Measurements from ENCODE around the gene NPR3. TPM values are rescaled to one million over a fixed set of nuclear protein-coding genes. Genes with fewer than 3 reads are reported as not detected.
"Not testable (repeated sequence)": the region's sequence is repeated elsewhere in the genome, so short reads cannot be mapped to it uniquely, and the experiment has no call there.

Gene NPR3
- total and polyA plus RNA-seq, 2 donors (not counting 3 experiments of a cell fraction or from before 2014, with no cell fraction given), result 0.01 to 0.53 TPM

GRCh38 chr5:32803656-32804055 lies 92.5 kb downstream of the NPR3 start:
- Histone ChIP-seq H2AFZ (ENCODE audit: low read depth, low read length) (no peak overlapping the region), H3K4me3 (replicated peaks in 1 of 3; ENCODE audit: insufficient read depth in 1 of 3, low read depth in 1 of 3, low read length in 3 of 3) (no peak overlapping the region), H3K9ac (replicated peaks; ENCODE audit: extremely low read depth, insufficient read depth, low read length) (no peak overlapping the region), H3K36me3 (ENCODE audit: control insufficient read depth in 2 of 2, extremely low read depth in 1 of 2, insufficient read depth in 2 of 2, low read length in 2 of 2) (no peaks in the 10 kb centered on the region), H4K20me1 (replicated peaks; ENCODE audit: control insufficient read depth, extremely low read depth, insufficient read depth, low read length) (no peaks in the 10 kb centered on the region), H3K4me1 (ENCODE audit: control insufficient read depth, extremely low read depth, insufficient read depth, low read length) (no peaks in the 10 kb centered on the region), H3K9me1 (replicated peaks; ENCODE audit: control insufficient read depth, extremely low read depth, insufficient read depth, low read length) (no peaks in the 10 kb centered on the region), H3K4me2 (ENCODE audit: insufficient read depth, low read length) (no peak overlapping the region), H3K79me2 (ENCODE audit: control insufficient read depth, insufficient read depth, low read length) (no peaks in the 10 kb centered on the region), H3K27ac (ENCODE audit: insufficient read depth, low read depth, low read length) (no peak overlapping the region), H3K9me3 (replicated peaks; ENCODE audit: control insufficient read depth, insufficient read depth, low read length) (no peaks in the 10 kb centered on the region), H3K27me3 (ENCODE audit: control insufficient read depth in 2 of 2, insufficient read depth in 2 of 2, low read length in 2 of 2) (no peaks in the 10 kb centered on the region)
- CTCF ChIA-PET, result no interaction called here
- dilution Hi-C loops (cut with MboI; ENCODE audit: extremely low pct_ligation_motif_present, low sequenced_read_pairs) (no loop called here), intact Hi-C loops (cut with micrococcal nuclease) (no loop called here)
- POLR2A ChIA-PET, result no interaction called here
- TF ChIP-seq CTCF (IDR thresholded peaks at IDR 0.05; ENCODE audit: extremely low read depth in 1 of 2, insufficient read depth in 1 of 2, low read depth in 1 of 2, low read length in 2 of 2) (no peak), POLR2AphosphoS5 (IDR thresholded peaks at IDR 0.05; ENCODE audit: insufficient read depth, low read depth, low read length) (no peak), GATA2 (IDR thresholded peaks at IDR 0.05; ENCODE audit: insufficient read depth, insufficient read length, low read depth, low read length) (no peak), EZH2 (IDR thresholded peaks at IDR 0.05; ENCODE audit: borderline replicate concordance, low read depth, low read length, severe bottlenecking) (no peak), FOS (IDR thresholded peaks at IDR 0.05; ENCODE audit: borderline replicate concordance, insufficient read depth, low read length) (no peak), POLR2A (IDR thresholded peaks at IDR 0.05; ENCODE audit: low read depth, low read length) (no peak), MYC (IDR thresholded peaks at IDR 0.05; ENCODE audit: low read depth, low read length) (no peak), JUN (IDR thresholded peaks at IDR 0.05; ENCODE audit: borderline replicate concordance, insufficient read depth, insufficient read length, low read depth) (no peak)
- TF ChIP-seq, protein P1, sequence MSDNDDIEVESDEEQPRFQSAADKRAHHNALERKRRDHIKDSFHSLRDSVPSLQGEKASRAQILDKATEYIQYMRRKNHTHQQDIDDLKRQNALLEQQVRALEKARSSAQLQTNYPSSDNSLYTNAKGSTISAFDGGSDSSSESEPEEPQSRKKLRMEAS (IDR thresholded peaks at IDR 0.05; ENCODE audit: insufficient read depth, insufficient read length), result no peak
- FAIRE-seq (no peak), DNase-seq (ENCODE audit: low read depth, low spot score) (no peak)
- BruUV-seq (replicated peaks), result no TSS peak

DNA sequence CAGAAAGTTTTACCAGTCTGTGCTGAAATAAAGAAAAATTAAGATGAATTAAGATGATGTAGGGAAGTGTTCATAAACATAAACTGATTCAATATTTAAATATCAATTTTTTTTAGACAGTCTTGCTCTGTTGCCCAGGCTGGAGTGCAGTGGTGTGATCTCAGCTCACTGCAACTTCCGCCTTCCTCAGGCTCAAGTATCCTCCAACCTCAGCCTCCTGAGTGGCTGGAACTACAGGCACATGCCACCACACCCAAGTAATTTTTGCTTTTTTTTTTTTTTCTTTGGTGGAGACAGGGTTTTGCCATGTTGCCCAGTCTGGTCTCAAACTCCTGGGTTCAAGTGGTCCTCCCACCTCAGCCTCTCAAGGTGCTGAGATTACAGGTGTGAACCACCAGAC lies 94.3 kb downstream of the NPR3 start:
- BruUV-seq (replicated peaks); H3K4me1 ChIP-seq (ENCODE audit: control insufficient read depth, extremely low read depth, insufficient read depth, low read length); H3K4me2 ChIP-seq (ENCODE audit: insufficient read depth, low read length); H3K9me3 ChIP-seq (replicated peaks; ENCODE audit: control insufficient read depth, insufficient read depth, low read length); H4K20me1 ChIP-seq (replicated peaks; ENCODE audit: control insufficient read depth, extremely low read depth, insufficient read depth, low read length); CTCF ChIA-PET; H3K27me3 ChIP-seq (ENCODE audit: control insufficient read depth in 2 of 2, insufficient read depth in 2 of 2, low read length in 2 of 2); intact Hi-C loops (cut with micrococcal nuclease); H2AFZ ChIP-seq (ENCODE audit: low read depth, low read length); H3K4me3 ChIP-seq (replicated peaks in 1 of 3; ENCODE audit: insufficient read depth in 1 of 3, low read depth in 1 of 3, low read length in 3 of 3); H3K79me2 ChIP-seq (ENCODE audit: control insufficient read depth, insufficient read depth, low read length); POLR2A ChIA-PET; H3K36me3 ChIP-seq (ENCODE audit: control insufficient read depth in 2 of 2, extremely low read depth in 1 of 2, insufficient read depth in 2 of 2, low read length in 2 of 2); H3K27ac ChIP-seq (ENCODE audit: insufficient read depth, low read depth, low read length); H3K9ac ChIP-seq (replicated peaks; ENCODE audit: extremely low read depth, insufficient read depth, low read length); FAIRE-seq; H3K9me1 ChIP-seq (replicated peaks; ENCODE audit: control insufficient read depth, extremely low read depth, insufficient read depth, low read length); dilution Hi-C loops (cut with MboI; ENCODE audit: extremely low pct_ligation_motif_present, low sequenced_read_pairs); DNase-seq (ENCODE audit: low read depth, low spot score): not testable (repeated sequence)

Data from endothelial cell of umbilical vein (primary cell).